ENCODE results near the gene OR2A14.

DNA sequence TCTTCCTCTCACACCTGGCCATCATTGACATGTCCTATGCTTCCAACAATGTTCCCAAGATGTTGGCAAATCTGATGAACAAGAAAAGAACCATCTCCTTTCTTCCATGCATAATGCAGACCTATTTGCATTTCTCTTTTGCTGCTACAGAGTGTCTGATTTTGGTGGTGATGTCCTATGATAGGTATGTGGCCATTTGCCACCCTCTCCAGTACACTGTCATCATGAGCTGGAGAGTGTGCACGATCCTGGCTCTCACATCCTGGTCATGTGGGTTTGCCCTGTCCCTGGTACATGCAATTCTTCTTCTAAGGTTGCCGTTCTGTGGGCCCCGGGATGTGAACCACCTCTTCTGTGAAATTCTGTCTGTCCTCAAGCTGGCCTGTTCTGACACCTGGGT lies 19.2 kb downstream of the OR2A14 start:
- no peak for TF ChIP-seq EZH2phosphoT487 (IDR thresholded peaks at IDR 0.05; ENCODE audit: unreplicated experiment)
- no peak for TF ChIP-seq CTCF (conservative IDR thresholded peaks at IDR 0.05; ENCODE audit: low read depth in 2 of 2)
- no peak for TF ChIP-seq EZH2 (IDR thresholded peaks at IDR 0.05; ENCODE audit: low read depth, unreplicated experiment)
- no peak for TF ChIP-seq REST (IDR thresholded peaks at IDR 0.05; ENCODE audit: unreplicated experiment)
- TF ChIP-seq STAT1 (IDR thresholded peaks at IDR 0.05; ENCODE audit: unreplicated experiment), result no peak
- TF ChIP-seq ETS1 (IDR thresholded peaks at IDR 0.05), result no peak
- no peak for TF ChIP-seq ZNF114 (CRISPR knock-in tag; IDR thresholded peaks at IDR 0.05)
- no peak for TF ChIP-seq POLR2AphosphoS5 (IDR thresholded peaks at IDR 0.05; ENCODE audit: low read depth)
- TF ChIP-seq JUNB (IDR thresholded peaks at IDR 0.05; ENCODE audit: unreplicated experiment), result no peak
- no peak for TF ChIP-seq ZNF331 (CRISPR knock-in tag; IDR thresholded peaks at IDR 0.05; ENCODE audit: low read depth)
- TF ChIP-seq CREB1 (CRISPR knock-in tag; IDR thresholded peaks at IDR 0.05; ENCODE audit: low read depth), result no peak
